ENCODE data around the gene SLC37A1.

The SLC37A1 gene

GRCh38 chr21:42537106-42537742 lies 23.6 kb downstream of the SLC37A1 start:
- DNase-seq (ENCODE audit: low spot score) = no peak
- Histone ChIP-seq H3K27ac (no peak overlapping the region), H3K4me3 (no peak overlapping the region)
- TF ChIP-seq, protein P1, sequence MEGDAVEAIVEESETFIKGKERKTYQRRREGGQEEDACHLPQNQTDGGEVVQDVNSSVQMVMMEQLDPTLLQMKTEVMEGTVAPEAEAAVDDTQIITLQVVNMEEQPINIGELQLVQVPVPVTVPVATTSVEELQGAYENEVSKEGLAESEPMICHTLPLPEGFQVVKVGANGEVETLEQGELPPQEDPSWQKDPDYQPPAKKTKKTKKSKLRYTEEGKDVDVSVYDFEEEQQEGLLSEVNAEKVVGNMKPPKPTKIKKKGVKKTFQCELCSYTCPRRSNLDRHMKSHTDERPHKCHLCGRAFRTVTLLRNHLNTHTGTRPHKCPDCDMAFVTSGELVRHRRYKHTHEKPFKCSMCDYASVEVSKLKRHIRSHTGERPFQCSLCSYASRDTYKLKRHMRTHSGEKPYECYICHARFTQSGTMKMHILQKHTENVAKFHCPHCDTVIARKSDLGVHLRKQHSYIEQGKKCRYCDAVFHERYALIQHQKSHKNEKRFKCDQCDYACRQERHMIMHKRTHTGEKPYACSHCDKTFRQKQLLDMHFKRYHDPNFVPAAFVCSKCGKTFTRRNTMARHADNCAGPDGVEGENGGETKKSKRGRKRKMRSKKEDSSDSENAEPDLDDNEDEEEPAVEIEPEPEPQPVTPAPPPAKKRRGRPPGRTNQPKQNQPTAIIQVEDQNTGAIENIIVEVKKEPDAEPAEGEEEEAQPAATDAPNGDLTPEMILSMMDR (IDR thresholded peaks at IDR 0.05) = no peak

DNA sequence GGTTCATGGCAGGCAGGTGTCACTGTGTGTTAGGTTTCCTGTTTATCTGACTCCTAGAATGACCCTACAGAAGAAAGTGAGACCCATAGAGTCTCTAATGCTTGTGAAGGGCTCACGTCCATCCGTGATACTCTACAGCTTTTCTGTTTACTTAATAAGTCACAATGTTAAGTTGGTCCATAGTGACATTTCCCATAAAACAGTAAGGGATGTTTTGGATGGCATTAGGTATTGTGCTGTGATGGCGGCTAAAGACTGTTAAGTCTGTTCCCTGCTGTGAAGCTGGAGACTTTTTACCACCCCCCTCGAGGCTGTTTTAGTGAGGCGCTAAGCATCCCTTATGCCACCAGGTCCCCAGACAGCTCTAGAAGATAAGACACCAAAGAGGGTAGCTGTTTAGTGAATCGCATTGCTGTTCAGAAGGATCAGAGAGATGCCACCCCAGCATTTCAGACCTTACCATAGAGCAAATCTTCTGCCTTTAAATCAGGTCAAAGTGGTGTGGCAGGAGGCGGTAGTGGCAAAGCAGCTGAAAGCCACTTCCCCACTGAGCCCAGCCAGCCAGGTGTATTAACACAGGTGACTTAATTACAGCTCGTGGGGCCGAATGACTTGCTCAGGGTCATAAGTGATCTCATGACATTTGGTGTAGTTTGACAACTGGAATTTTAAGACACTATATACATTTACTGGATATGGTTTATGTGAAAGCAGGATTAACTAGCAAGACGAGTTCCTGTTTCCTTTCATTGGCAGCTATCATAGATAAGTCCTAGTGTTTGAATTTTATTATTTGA lies 25.0 kb downstream of the SLC37A1 start:
- H3K4me3 ChIP-seq = no peak overlapping the region
- no peak for DNase-seq (ENCODE audit: low spot score)
- TF ChIP-seq, protein P1 (IDR thresholded peaks at IDR 0.05) = no peak
- H3K27ac ChIP-seq = no peak overlapping the region

GRCh38 chr21:42539342-42539741 lies 25.7 kb downstream of the SLC37A1 start:
- DNase-seq (ENCODE audit: low spot score) = no peak
- H3K4me3 ChIP-seq = no peak overlapping the region
- no peak overlapping the region for H3K27ac ChIP-seq
- TF ChIP-seq, protein P1 (IDR thresholded peaks at IDR 0.05) = no peak

DNA sequence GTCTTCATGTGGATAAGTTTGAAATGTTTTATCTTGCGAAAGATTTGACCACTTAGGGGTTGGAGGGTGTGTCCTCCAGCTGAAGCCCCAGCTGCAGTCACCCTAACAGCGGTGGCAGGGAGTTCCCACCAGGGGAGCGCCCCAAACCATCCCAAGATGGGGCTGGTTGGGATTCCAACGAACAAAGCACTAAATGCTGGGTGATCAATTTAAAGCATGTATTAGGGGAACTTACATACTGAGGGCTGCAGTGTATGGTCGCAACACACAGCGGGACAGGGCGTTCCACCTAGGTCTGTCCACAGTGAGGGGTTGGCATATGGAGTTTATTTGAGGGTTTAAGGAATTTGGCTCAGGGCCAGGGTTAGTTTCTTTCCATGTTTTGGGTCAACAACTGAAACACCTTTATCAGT lies 26.3 kb downstream of the SLC37A1 start:
- H3K4me3 ChIP-seq = no peak overlapping the region
- TF ChIP-seq, protein P1 (IDR thresholded peaks at IDR 0.05) = no peak
- no peak overlapping the region for H3K27ac ChIP-seq
- DNase-seq (ENCODE audit: low spot score) = no peak

DNA sequence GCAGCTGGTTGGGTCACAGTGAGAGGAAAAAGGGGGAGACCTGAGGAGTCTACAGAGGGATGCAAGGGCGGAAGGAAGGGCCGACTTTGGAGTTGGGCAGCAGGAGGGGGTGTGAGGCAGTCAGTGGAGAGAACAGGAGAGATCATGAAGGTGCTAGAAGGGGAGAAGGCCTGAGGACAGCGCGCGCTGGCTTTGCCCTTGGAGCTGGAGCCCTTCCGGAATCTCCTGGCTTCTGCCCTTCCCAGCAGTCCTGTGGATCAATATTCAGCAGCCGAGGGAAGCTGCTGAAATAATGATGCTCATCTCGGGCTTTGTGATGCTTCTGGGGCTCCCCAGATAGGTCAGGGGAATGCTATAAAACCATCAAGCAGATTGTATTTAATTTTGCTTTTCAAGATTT lies 26.7 kb downstream of the SLC37A1 start:
- Histone ChIP-seq H3K4me3 (no peak overlapping the region), H3K27ac (no peak overlapping the region)
- no peak for DNase-seq (ENCODE audit: low spot score)
- TF ChIP-seq, protein P1 (IDR thresholded peaks at IDR 0.05) = no peak

- DNase-seq (ENCODE audit: low spot score) = no peak
- Histone ChIP-seq H3K4me3 (no peak overlapping the region), H3K27ac (no peak overlapping the region)
- TF ChIP-seq, protein P1 (IDR thresholded peaks at IDR 0.05) = no peak
Observed at GRCh38 chr21:42541174-42541573, 27.5 kb downstream of the SLC37A1 start.

DNA sequence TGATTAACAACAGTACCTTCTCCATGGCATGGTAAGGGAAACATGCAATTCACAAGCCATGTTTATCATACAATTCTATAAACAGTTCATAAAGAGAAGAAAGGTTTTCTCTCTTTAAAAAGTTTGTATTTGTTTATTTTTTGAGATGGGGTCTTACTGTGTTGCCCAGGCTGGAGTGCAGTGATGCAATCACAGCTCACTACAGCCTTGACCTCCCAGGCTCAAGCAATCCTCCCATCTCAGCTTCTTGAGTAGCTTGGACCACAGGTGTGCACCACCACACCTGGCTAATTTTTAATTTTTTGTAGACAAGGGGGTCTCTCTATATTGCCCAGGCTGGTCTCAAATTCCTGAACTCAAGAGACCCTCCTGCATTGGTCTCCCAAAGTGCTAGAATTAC lies 28.0 kb downstream of the SLC37A1 start:
- TF ChIP-seq, protein P1 (IDR thresholded peaks at IDR 0.05) = no peak
- no peak for DNase-seq (ENCODE audit: low spot score)

More for the DNA sequence above, 28.0 kb downstream of the SLC37A1 start:
- Histone ChIP-seq H3K4me3 (no peak overlapping the region), H3K27ac (no peak overlapping the region)

Measured in coronary artery (tissue), 2 donors.